HepG2 (cell line): ENCODE results near the gene EGFL8. TPM values are rescaled to one million over a fixed set of nuclear protein-coding genes. Genes with fewer than 3 reads are reported as not detected.

Experiments
- ATAC-seq: fragments of 200-7000 bp; cut with Tn5 transposase; 3 replicates; pipeline ENCODE4 v1.9.1; 2020; ENCODE audit warnings: mild to moderate bottlenecking, moderate library complexity
- BruUV-seq: library from RNA; stranded (reverse); fragments of 400-500 nt; replicated peaks from 2 replicates; lab custom pipeline; 2021; lab: Mats Ljungman, UMichigan
- CTCF ChIA-PET: fragments of 300-600 bp; formaldehyde crosslinking; extraction: SDS; loops from one replicate; lab custom pipeline; 2021; ENCODE audit warnings: low total read pairs, inconsistent platforms, low intra/inter-chr PET ratio; lab: Yijun Ruan, JAX
- POLR2A ChIA-PET: fragments of 350-600 bp; sonication (Branson Sonifier 250); formaldehyde crosslinking; loops from one replicate; lab custom pipeline; 2020; ENCODE audit warnings: antibody characterized with exemption, inconsistent platforms; lab: Yijun Ruan, JAX
- DNase-seq: peaks from one replicate; pipeline ENCODE4 v3.0.0-alpha.2; 2015; ENCODE audit warnings: low spot score
- FAIRE-seq: peaks from 3 replicates; lab custom pipeline; 2011; peaks lifted over from hg19 to GRCh38; lab: Jason Lieb, UNC
- H2AFZ ChIP-seq: one replicate; pipeline ENCODE4 v1.6.1; 2011; ENCODE audit warnings: low read length, inconsistent platforms
- H3K27ac ChIP-seq: fragments of 300-600 bp; 3 replicates; pipeline ENCODE4 v1.8.0; 2011; ENCODE audit warnings: mixed run types, mild to moderate bottlenecking, mixed read lengths, low read length, inconsistent platforms; ENCODE audit not compliant: insufficient read depth; ENCODE audit errors: extremely low read length
- H3K27me3 ChIP-seq, 2 experiments: fragments of 200-600 bp in 1 of 2; 2 replicates in 1 of 2; 3 replicates in 1 of 2; pipeline versions ENCODE4 v1.6.0 to v1.8.0; 2011; ENCODE audit warnings: low read length in 2 of 2, mild to moderate bottlenecking in 2 of 2, moderate library complexity in 2 of 2, inconsistent platforms in 1 of 2; ENCODE audit not compliant: insufficient read depth in 2 of 2, control insufficient read depth in 1 of 2
- H3K36me3 ChIP-seq, 2 experiments: fragments of 200-600 bp in 1 of 2; replicated peaks in 1 of 2; 2 replicates in 1 of 2; 3 replicates in 1 of 2; pipeline versions ENCODE4 v1.5.1 to v1.8.0; 2011; ENCODE audit warnings: low read length in 2 of 2, inconsistent platforms in 1 of 2; ENCODE audit not compliant: insufficient read depth in 2 of 2, control insufficient read depth in 1 of 2
- H3K4me1 ChIP-seq: 2 replicates; pipeline ENCODE4 v1.5.1; 2012; ENCODE audit warnings: low read length, inconsistent platforms; ENCODE audit not compliant: insufficient read depth
- H3K4me2 ChIP-seq: 2 replicates; pipeline ENCODE4 v1.6.0; 2011; ENCODE audit warnings: low read depth, low read length, inconsistent platforms
- H3K4me3 ChIP-seq, 3 experiments: fragments of 200-600 bp in 1 of 3; sonication (generic), shearing (Covaris generic) in 1 of 3; replicated peaks in 1 of 3; 2 replicates each; pipeline ENCODE4 v1.5.1; 2011 to 2016; ENCODE audit warnings: low read length in 3 of 3, inconsistent platforms in 2 of 3, low read depth in 2 of 3, mild to moderate bottlenecking in 2 of 3, control low read depth in 1 of 3, mixed read lengths in 1 of 3; ENCODE audit not compliant: insufficient read depth in 1 of 3
- H3K79me2 ChIP-seq: one replicate; pipeline ENCODE4 v1.6.1; 2011; ENCODE audit warnings: low read length, inconsistent platforms; ENCODE audit not compliant: insufficient read depth
- H3K9ac ChIP-seq: 2 replicates; pipeline ENCODE4 v1.6.0; 2011; ENCODE audit warnings: mild to moderate bottlenecking, low read depth, low read length, inconsistent platforms; ENCODE audit not compliant: insufficient read depth
- H3K9me3 ChIP-seq: 2 replicates; pipeline ENCODE4 v1.5.1; 2012; ENCODE audit warnings: mild to moderate bottlenecking, low read length
- H4K20me1 ChIP-seq: 2 replicates; pipeline ENCODE4 v1.6.0; 2011; ENCODE audit warnings: inconsistent platforms, mild to moderate bottlenecking, low read length, moderate library complexity; ENCODE audit not compliant: insufficient read depth
- BORCS8-MEF2B ChIP-seq: sonication (generic); formaldehyde crosslinking; IDR thresholded peaks from 2 replicates; pipeline ENCODE4 v1.8.0; 2022; ENCODE audit warnings: mild to moderate bottlenecking, missing genetic modification reagents
- GATA4 ChIP-seq: sonication (generic); IDR thresholded peaks from 2 replicates; pipeline ENCODE4 v1.6.1; 2016; ENCODE audit warnings: antibody characterized with exemption, low read depth, borderline replicate concordance
- IRF2 ChIP-seq: IDR thresholded peaks from 2 replicates; pipeline ENCODE4 v1.6.1; 2018; ENCODE audit warnings: missing genetic modification reagents, missing compliant biosample characterization
- MXI1 ChIP-seq: IDR thresholded peaks from 3 replicates; pipeline ENCODE4 v1.6.1; 2012; ENCODE audit warnings: low read depth, low read length, inconsistent platforms, borderline replicate concordance
- NR2F6 ChIP-seq, 2 experiments: IDR thresholded peaks; 2 replicates each; pipeline ENCODE4 v1.6.1; 2016; ENCODE audit warnings: antibody characterized with exemption in 1 of 2, mild to moderate bottlenecking in 1 of 2
- PRMT3 ChIP-seq: sonication (generic); formaldehyde crosslinking; IDR thresholded peaks from 2 replicates; pipeline ENCODE4 v1.8.1; 2022; ENCODE audit warnings: low read depth, mild to moderate bottlenecking, moderate library complexity, missing genetic modification reagents, borderline replicate concordance
- SAP130 ChIP-seq: IDR thresholded peaks from 2 replicates; pipeline ENCODE4 v1.6.1; 2016; ENCODE audit warnings: low read depth
- SOX5 ChIP-seq: IDR thresholded peaks from 2 replicates; pipeline ENCODE4 v1.6.1; 2016; ENCODE audit warnings: borderline replicate concordance
- SOX6 ChIP-seq, 2 experiments: fragments of 450-650 bp in 1 of 2; sonication (generic) in 1 of 2; formaldehyde crosslinking in 1 of 2; IDR thresholded peaks; 2 replicates each; pipeline versions ENCODE4 v1.4.0 to v1.6.1; 2017 to 2020; ENCODE audit warnings: antibody characterized with exemption in 1 of 2, mild to moderate bottlenecking in 1 of 2, missing genetic modification reagents in 1 of 2
- ZFP90 ChIP-seq: sonication (generic); formaldehyde crosslinking; IDR thresholded peaks from 2 replicates; pipeline ENCODE4 v1.8.0; 2022; ENCODE audit warnings: missing genetic modification reagents, mild to moderate bottlenecking, inconsistent platforms, borderline replicate concordance
- ZNF24 ChIP-seq: fragments of 450-650 bp; IDR thresholded peaks from 2 replicates; pipeline ENCODE4 v1.6.1; 2017; ENCODE audit warnings: antibody characterized with exemption, mild to moderate bottlenecking
- ZNF282 ChIP-seq: fragments of 450-650 bp; IDR thresholded peaks from 2 replicates; pipeline ENCODE4 v1.6.1; 2018; ENCODE audit not compliant: partially characterized antibody
- ZNF569 ChIP-seq: sonication (generic); formaldehyde crosslinking; IDR thresholded peaks from 2 replicates; pipeline ENCODE4 v1.5.0; 2020; ENCODE audit warnings: mild to moderate bottlenecking, missing genetic modification reagents, moderate library complexity, borderline replicate concordance
- ZNF878 ChIP-seq: sonication (generic); formaldehyde crosslinking; IDR thresholded peaks from 2 replicates; pipeline ENCODE4 v1.8.1; 2023; ENCODE audit warnings: mild to moderate bottlenecking, missing genetic modification reagents, moderate library complexity
- WGBS: methylation state at CpG from one replicate; pipeline ENCODE4 v1.1.6; 2017; ENCODE audit warnings: low lambda C conversion rate; 5-methylcytosine and 5-hydroxymethylcytosine counted together
- in situ Hi-C: cut with HindIII; loops from 2 replicates; pipeline ENCODE4 v1.10.0; 2017; ENCODE audit warnings: low pct_unique_long_range_greater_than_20kb; ENCODE audit not compliant: extremely low pct_ligation_motif_present
- intact Hi-C: fragments of 100-400 bp; cut with micrococcal nuclease; formaldehyde crosslinking; loops from one replicate; pipeline ENCODE4 v1.10.0; 2022; ENCODE audit not compliant: unreplicated experiment
- polyA plus RNA-seq, 8 experiments: library from polyadenylated mRNA; depleted of rRNA in 3 of 8; stranded (reverse) in 7 of 8; unstranded in 1 of 8; fragments of >200 nt; fragmentation: Illumina TruSeq in 4 of 8; extraction: Trizol in 4 of 8; gene quantifications; 2 replicates each; pipeline versions ENCODE4 v1.2.1 to v1.2.3, GENCODE V29; 2011 to 2016; ENCODE audit warnings: low read depth in 4 of 8, missing spikeins in 1 of 8, mixed read lengths in 1 of 8; ENCODE audit not compliant: insufficient read depth in 1 of 8
- total RNA-seq, 5 experiments: library from RNA; depleted of rRNA; stranded (reverse); fragments of >200 nt; fragmentation: Illumina TruSeq; extraction: Trizol; gene quantifications; 2 replicates each; pipeline ENCODE4 v1.2.3, GENCODE V29; 2016; ENCODE audit warnings: low read depth in 1 of 5
- TF ChIP-seq, protein P1 (sequence below): sonication (generic); formaldehyde crosslinking; IDR thresholded peaks from 2 replicates; pipeline ENCODE4 v1.5.0; 2020; ENCODE audit warnings: mild to moderate bottlenecking, missing genetic modification reagents, borderline replicate concordance
- TF ChIP-seq, protein P2 (sequence below): sonication (generic); formaldehyde crosslinking; IDR thresholded peaks from 2 replicates; pipeline ENCODE4 v1.4.0; 2020; ENCODE audit warnings: mild to moderate bottlenecking, missing genetic modification reagents

Gene EGFL8
- total and polyA plus RNA-seq, 2 of the 13 experiments (the other 11 are each of a cell fraction or from before 2014, with no cell fraction given): 10.0 to 11.5 TPM

DNA sequence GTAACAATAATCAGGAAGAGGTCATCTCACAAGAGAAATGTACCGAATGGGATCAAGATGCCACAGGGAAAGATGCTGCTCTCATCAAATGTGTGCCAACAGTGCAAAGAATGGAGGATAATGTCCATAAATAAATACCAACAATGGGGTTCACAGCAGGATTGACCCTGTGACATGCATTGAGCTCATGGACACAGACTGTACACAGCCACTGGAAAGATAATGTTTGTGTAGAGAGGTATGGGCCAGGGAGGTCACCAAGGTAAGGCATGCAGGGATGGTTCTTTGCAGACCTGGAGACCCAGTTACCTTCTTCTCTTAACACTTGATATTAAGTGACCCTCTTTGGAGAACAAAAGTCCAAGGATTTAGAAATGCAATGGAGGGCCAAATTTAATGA is 10.0 kb downstream of the EGFL8 start:
- POLR2A ChIA-PET: interaction anchor here (1.0 kb wide), 1 partner anchor 21 kb away, joined by 3 read pairs; no protein-coding TSS in a partner anchor
- Histone ChIP-seq H3K4me3 (peak overlapping the region in 2 of 3 experiments; percentile 98; a peak in 3 of 6 replicates), H3K27ac (no peak overlapping the region), H3K4me1 (peaks cover 52% of the 10 kb centered on the region), H3K27me3 (no peaks in the 10 kb centered on the region; a peak in 1 of 5 replicates), H3K4me2 (peak overlapping the region; percentile 88), H3K36me3 (peaks cover 13 to 21% of the 10 kb centered on the region in 2 experiments), H4K20me1 (no peaks in the 10 kb centered on the region), H3K9ac (no peak overlapping the region), H3K79me2 (peaks cover 46% of the 10 kb centered on the region), H3K9me3 (no peaks in the 10 kb centered on the region), H2AFZ (no peak overlapping the region)
- 97% methylated on average over 1 of the region's 1 CpG for WGBS
- no peak for DNase-seq
- no peak for FAIRE-seq
- BruUV-seq: no TSS peak
- intact Hi-C loops: no loop called here
- CTCF ChIA-PET: no interaction called here
- ATAC-seq: no peak
- in situ Hi-C loops: no loop called here
- TF ChIP-seq ZFP90 (CRISPR knock-in tag) (no peak), ZNF282 (no peak), MXI1 (no peak), ZNF878 (CRISPR knock-in tag) (0 out of 2 replicates have a peak, but pooled peaks have one; percentile 12), PRMT3 (no peak), NR2F6 (IDR thresholded peaks at IDR 0.05) (peak; percentile 33; the same call in 1 of the 2 replicates), NR2F6 (CRISPR knock-in tag; IDR thresholded peaks at IDR 0.05) (peak; percentile 38; the same call in 1 of the 2 replicates), SOX5 (peak; percentile 83), ZNF569 (CRISPR knock-in tag) (no peak), ZNF24 (no peak), GATA4 (no peak), SAP130 (peak; percentile 56), BORCS8-MEF2B (no peak), SOX6 (IDR thresholded peaks at IDR 0.05) (no peak), SOX6 (CRISPR knock-in tag; IDR thresholded peaks at IDR 0.05) (peak; percentile 73), IRF2 (no peak)
- TF ChIP-seq, protein P1, sequence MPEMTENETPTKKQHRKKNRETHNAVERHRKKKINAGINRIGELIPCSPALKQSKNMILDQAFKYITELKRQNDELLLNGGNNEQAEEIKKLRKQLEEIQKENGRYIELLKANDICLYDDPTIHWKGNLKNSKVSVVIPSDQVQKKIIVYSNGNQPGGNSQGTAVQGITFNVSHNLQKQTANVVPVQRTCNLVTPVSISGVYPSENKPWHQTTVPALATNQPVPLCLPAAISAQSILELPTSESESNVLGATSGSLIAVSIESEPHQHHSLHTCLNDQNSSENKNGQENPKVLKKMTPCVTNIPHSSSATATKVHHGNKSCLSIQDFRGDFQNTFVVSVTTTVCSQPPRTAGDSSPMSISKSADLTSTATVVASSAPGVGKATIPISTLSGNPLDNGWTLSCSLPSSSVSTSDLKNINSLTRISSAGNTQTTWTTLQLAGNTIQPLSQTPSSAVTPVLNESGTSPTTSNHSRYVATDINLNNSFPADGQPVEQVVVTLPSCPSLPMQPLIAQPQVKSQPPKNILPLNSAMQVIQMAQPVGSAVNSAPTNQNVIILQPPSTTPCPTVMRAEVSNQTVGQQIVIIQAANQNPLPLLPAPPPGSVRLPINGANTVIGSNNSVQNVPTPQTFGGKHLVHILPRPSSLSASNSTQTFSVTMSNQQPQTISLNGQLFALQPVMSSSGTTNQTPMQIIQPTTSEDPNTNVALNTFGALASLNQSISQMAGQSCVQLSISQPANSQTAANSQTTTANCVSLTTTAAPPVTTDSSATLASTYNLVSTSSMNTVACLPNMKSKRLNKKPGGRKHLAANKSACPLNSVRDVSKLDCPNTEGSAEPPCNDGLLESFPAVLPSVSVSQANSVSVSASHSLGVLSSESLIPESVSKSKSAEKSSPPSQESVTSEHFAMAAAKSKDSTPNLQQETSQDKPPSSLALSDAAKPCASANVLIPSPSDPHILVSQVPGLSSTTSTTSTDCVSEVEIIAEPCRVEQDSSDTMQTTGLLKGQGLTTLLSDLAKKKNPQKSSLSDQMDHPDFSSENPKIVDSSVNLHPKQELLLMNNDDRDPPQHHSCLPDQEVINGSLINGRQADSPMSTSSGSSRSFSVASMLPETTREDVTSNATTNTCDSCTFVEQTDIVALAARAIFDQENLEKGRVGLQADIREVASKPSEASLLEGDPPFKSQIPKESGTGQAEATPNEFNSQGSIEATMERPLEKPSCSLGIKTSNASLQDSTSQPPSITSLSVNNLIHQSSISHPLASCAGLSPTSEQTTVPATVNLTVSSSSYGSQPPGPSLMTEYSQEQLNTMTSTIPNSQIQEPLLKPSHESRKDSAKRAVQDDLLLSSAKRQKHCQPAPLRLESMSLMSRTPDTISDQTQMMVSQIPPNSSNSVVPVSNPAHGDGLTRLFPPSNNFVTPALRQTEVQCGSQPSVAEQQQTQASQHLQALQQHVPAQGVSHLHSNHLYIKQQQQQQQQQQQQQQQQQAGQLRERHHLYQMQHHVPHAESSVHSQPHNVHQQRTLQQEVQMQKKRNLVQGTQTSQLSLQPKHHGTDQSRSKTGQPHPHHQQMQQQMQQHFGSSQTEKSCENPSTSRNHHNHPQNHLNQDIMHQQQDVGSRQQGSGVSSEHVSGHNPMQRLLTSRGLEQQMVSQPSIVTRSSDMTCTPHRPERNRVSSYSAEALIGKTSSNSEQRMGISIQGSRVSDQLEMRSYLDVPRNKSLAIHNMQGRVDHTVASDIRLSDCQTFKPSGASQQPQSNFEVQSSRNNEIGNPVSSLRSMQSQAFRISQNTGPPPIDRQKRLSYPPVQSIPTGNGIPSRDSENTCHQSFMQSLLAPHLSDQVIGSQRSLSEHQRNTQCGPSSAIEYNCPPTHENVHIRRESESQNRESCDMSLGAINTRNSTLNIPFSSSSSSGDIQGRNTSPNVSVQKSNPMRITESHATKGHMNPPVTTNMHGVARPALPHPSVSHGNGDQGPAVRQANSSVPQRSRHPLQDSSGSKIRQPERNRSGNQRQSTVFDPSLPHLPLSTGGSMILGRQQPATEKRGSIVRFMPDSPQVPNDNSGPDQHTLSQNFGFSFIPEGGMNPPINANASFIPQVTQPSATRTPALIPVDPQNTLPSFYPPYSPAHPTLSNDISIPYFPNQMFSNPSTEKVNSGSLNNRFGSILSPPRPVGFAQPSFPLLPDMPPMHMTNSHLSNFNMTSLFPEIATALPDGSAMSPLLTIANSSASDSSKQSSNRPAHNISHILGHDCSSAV (CRISPR knock-in tag): no peak
- TF ChIP-seq, protein P2, sequence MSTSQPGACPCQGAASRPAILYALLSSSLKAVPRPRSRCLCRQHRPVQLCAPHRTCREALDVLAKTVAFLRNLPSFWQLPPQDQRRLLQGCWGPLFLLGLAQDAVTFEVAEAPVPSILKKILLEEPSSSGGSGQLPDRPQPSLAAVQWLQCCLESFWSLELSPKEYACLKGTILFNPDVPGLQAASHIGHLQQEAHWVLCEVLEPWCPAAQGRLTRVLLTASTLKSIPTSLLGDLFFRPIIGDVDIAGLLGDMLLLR (CRISPR knock-in tag): no peak
